ENCODE data around the gene EED.

The EED gene

DNA sequence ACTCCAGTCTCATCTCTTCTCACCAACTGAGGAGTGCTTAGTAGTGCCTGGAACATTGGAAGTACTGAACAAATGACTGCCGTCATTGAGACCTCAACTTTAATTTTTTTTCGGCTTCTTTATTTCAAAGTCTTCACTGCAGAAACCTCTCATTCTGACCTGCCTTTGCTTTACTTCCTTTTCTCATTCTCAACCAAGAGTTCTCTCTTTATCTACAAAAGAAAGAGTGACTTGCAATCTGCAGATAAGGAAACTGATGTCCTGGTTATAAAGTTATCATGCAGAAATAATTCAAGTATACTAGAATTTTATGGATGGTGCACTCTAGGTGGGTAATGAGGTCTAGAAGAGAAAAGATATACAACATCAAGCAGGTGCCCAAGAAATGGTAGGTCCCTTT is 1.2 kb upstream of the EED start:
- no peak overlapping the region for H2BK15ac ChIP-seq (replicated peaks; ENCODE audit: low read depth)
- no peak overlapping the region for H3K4me3 ChIP-seq (ENCODE audit: low read length)
- H3K56ac ChIP-seq (ENCODE audit: low read length) = no peak overlapping the region
- H3K4ac ChIP-seq (ENCODE audit: low read depth, low read length) = no peak overlapping the region
- no peak overlapping the region for H2AK5ac ChIP-seq (ENCODE audit: low read length)
- no peak overlapping the region for H3K27ac ChIP-seq (ENCODE audit: low read depth, low read length)
- peaks cover 22% of the 10 kb centered on the region for H3K79me2 ChIP-seq (ENCODE audit: control insufficient read depth, insufficient read depth, low read length)
- H3K23ac ChIP-seq (ENCODE audit: low read length) = no peak overlapping the region
- no peaks in the 10 kb centered on the region for H3K27me3 ChIP-seq (ENCODE audit: insufficient read depth, low read length, poor library complexity)
- no peak overlapping the region for H2BK5ac ChIP-seq (ENCODE audit: low read length)
- H3K79me1 ChIP-seq (ENCODE audit: low read length) = peaks cover 2% of the 10 kb centered on the region
- no peak for DNase-seq
- no peak overlapping the region for H4K8ac ChIP-seq (ENCODE audit: low read depth, low read length)
- H2BK120ac ChIP-seq (ENCODE audit: low read depth, low read length) = no peak overlapping the region
- no peaks in the 10 kb centered on the region for H3K36me3 ChIP-seq (ENCODE audit: control insufficient read depth, insufficient read depth, low read length)
- no peak overlapping the region for H3K4me2 ChIP-seq (ENCODE audit: low read length)
- no peak overlapping the region for H3K9ac ChIP-seq (ENCODE audit: low read length)
- no CpG with 5 or more reads among the region's 2 CpGs for WGBS (ENCODE audit: extremely low coverage, insufficient coverage, low lambda C conversion rate)
- H3K4me1 ChIP-seq (ENCODE audit: control insufficient read depth, low read depth, low read length) = peaks cover 2% of the 10 kb centered on the region
- H3K18ac ChIP-seq (ENCODE audit: low read length) = no peak overlapping the region
- no peak overlapping the region for H4K5ac ChIP-seq (ENCODE audit: low read length)

GRCh38 chr11:86244063-86244521 is 461 bp upstream of the EED start:
- H2BK120ac ChIP-seq (ENCODE audit: low read depth, low read length) = no peak overlapping the region
- no CpG with 5 or more reads among the region's 18 CpGs for WGBS (ENCODE audit: extremely low coverage, insufficient coverage, low lambda C conversion rate)
- peak; percentile 94 for DNase-seq

DNA sequence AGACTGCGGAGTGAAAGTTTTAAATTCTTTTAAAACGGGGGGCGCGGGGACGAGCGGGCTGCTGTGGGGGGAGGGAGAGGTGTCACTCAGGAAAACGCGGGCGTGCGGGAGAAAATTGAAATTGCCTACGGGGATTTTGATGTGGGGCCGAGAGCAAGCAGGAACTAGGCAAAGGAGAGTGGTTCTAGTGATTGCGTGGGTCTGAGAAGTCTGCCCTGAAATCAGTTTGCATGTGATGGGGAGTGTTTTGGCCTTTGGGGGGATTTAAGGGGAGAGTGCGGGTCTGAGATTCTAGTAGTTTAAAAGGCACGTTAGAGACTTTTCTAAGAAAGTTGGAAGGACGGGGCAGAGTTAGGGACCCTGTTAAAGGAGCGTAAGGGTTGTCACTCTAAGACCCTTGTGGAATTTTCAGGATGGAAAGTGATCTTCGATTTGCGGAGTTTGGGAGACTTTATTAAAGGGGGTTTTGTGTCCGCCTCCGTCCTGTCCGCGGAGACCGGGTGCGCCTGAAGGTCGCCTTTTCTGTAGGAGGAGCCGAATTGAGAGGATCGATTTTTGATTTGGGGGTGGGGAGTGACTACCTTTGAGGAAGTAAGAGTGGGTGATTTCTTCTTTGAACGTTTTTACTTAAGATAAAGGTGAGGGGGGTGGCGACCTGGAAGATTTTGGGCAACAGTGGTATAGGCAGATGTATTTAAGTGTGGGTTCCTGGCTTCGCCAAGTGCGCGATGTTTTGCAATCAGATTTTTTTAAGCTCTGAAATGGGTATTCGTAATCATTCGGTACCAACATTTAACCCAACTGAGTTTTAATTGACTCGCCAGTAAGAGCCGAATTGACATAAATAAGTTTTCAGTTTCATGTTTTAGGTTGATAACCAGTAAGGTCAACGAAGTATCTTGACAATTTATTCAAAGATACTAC is 1.1 kb downstream of the EED start:
- no peak overlapping the region for H2BK120ac ChIP-seq (ENCODE audit: low read depth, low read length)
- no peak overlapping the region for H2BK15ac ChIP-seq (replicated peaks; ENCODE audit: low read depth)
- no peak overlapping the region for H2BK5ac ChIP-seq (ENCODE audit: low read length)
- H3K36me3 ChIP-seq (ENCODE audit: control insufficient read depth, insufficient read depth, low read length) = no peaks in the 10 kb centered on the region
- H3K79me2 ChIP-seq (ENCODE audit: control insufficient read depth, insufficient read depth, low read length) = peaks cover 32% of the 10 kb centered on the region
- WGBS (ENCODE audit: extremely low coverage, insufficient coverage, low lambda C conversion rate) = no CpG with 5 or more reads among the region's 38 CpGs
- peaks cover 4% of the 10 kb centered on the region for H3K79me1 ChIP-seq (ENCODE audit: low read length)
- no peak overlapping the region for H3K23ac ChIP-seq (ENCODE audit: low read length)
- H2AK5ac ChIP-seq (ENCODE audit: low read length) = no peak overlapping the region
- no peaks in the 10 kb centered on the region for H3K27me3 ChIP-seq (ENCODE audit: insufficient read depth, low read length, poor library complexity)
- H3K18ac ChIP-seq (ENCODE audit: low read length) = peak overlapping the region; percentile 35
- peak overlapping the region; percentile 56 for H3K4me2 ChIP-seq (ENCODE audit: low read length)
- no peak overlapping the region for H4K5ac ChIP-seq (ENCODE audit: low read length)
- peak overlapping the region; percentile 70 for H3K4ac ChIP-seq (ENCODE audit: low read depth, low read length)
- peaks cover 6% of the 10 kb centered on the region for H3K4me1 ChIP-seq (ENCODE audit: control insufficient read depth, low read depth, low read length)
- peak overlapping the region; percentile 93 for H3K9ac ChIP-seq (ENCODE audit: low read length)
- H3K56ac ChIP-seq (ENCODE audit: low read length) = peak overlapping the region; percentile 96
- DNase-seq = peak; percentile 60
- peak overlapping the region; percentile 56 for H4K8ac ChIP-seq (ENCODE audit: low read depth, low read length)
- H3K27ac ChIP-seq (ENCODE audit: low read depth, low read length) = peak overlapping the region; percentile 87
- H3K4me3 ChIP-seq (ENCODE audit: low read length) = peak overlapping the region; percentile 95

More at GRCh38 chr11:86244063-86244521, 461 bp upstream of the EED start:
- Histone ChIP-seq H3K9ac (ENCODE audit: low read length) (peak overlapping the region; percentile 59), H3K18ac (ENCODE audit: low read length) (no peak overlapping the region), H3K4me2 (ENCODE audit: low read length) (peak overlapping the region; percentile 46), H3K27me3 (ENCODE audit: insufficient read depth, low read length, poor library complexity) (no peaks in the 10 kb centered on the region), H3K4ac (ENCODE audit: low read depth, low read length) (no peak overlapping the region), H3K79me1 (ENCODE audit: low read length) (peaks cover 2% of the 10 kb centered on the region), H3K27ac (ENCODE audit: low read depth, low read length) (no peak overlapping the region), H2BK5ac (ENCODE audit: low read length) (no peak overlapping the region), H4K8ac (ENCODE audit: low read depth, low read length) (no peak overlapping the region), H2BK15ac (replicated peaks; ENCODE audit: low read depth) (no peak overlapping the region), H3K23ac (ENCODE audit: low read length) (no peak overlapping the region), H3K4me3 (ENCODE audit: low read length) (no peak overlapping the region), H2AK5ac (ENCODE audit: low read length) (no peak overlapping the region), H4K5ac (ENCODE audit: low read length) (no peak overlapping the region), H3K36me3 (ENCODE audit: control insufficient read depth, insufficient read depth, low read length) (no peaks in the 10 kb centered on the region), H3K79me2 (ENCODE audit: control insufficient read depth, insufficient read depth, low read length) (peaks cover 26% of the 10 kb centered on the region), H3K4me1 (ENCODE audit: control insufficient read depth, low read depth, low read length) (peaks cover 4% of the 10 kb centered on the region), H3K56ac (ENCODE audit: low read length) (peak overlapping the region; percentile 82)

DNA sequence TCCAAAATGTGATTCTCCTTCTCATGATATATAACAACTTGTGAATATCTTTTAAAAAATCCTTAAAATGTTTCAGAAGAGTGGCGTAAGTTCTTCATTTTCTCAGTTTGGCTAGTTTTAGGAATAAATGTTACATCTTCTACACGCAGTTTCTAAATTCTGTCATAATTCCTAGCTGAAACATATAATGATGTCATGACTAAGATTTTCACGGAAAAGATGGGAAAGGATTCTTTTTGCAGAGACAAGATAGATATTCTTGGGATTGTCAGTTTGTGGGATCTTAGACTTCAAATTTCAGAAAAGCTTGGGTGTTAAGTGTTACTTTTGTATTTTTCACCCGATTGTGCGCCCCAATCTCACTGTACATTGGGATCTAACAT is 1.7 kb downstream of the EED start:
- Histone ChIP-seq H3K27me3 (ENCODE audit: insufficient read depth, low read length, poor library complexity) (no peaks in the 10 kb centered on the region), H3K18ac (ENCODE audit: low read length) (no peak overlapping the region), H3K79me1 (ENCODE audit: low read length) (peaks cover 4% of the 10 kb centered on the region), H3K27ac (ENCODE audit: low read depth, low read length) (no peak overlapping the region), H2BK5ac (ENCODE audit: low read length) (no peak overlapping the region), H3K4me3 (ENCODE audit: low read length) (no peak overlapping the region), H3K4me1 (ENCODE audit: control insufficient read depth, low read depth, low read length) (peaks cover 6% of the 10 kb centered on the region), H2BK15ac (replicated peaks; ENCODE audit: low read depth) (no peak overlapping the region), H3K23ac (ENCODE audit: low read length) (no peak overlapping the region), H2AK5ac (ENCODE audit: low read length) (no peak overlapping the region), H3K79me2 (ENCODE audit: control insufficient read depth, insufficient read depth, low read length) (peaks cover 34% of the 10 kb centered on the region), H4K8ac (ENCODE audit: low read depth, low read length) (no peak overlapping the region), H3K4ac (ENCODE audit: low read depth, low read length) (no peak overlapping the region), H4K5ac (ENCODE audit: low read length) (no peak overlapping the region), H3K36me3 (ENCODE audit: control insufficient read depth, insufficient read depth, low read length) (no peaks in the 10 kb centered on the region), H3K4me2 (ENCODE audit: low read length) (peak overlapping the region; percentile 5), H3K56ac (ENCODE audit: low read length) (no peak overlapping the region), H3K9ac (ENCODE audit: low read length) (peak overlapping the region; percentile 41), H2BK120ac (ENCODE audit: low read depth, low read length) (no peak overlapping the region)
- no peak for DNase-seq
- WGBS (ENCODE audit: extremely low coverage, insufficient coverage, low lambda C conversion rate) = no CpG with 5 or more reads among the region's 5 CpGs

- no peak overlapping the region for H2BK5ac ChIP-seq (ENCODE audit: low read length)
Measured at GRCh38 chr11:86247608-86248007, 3.1 kb downstream of the EED start.

More at GRCh38 chr11:86247608-86248007, 3.1 kb downstream of the EED start:
- Histone ChIP-seq H2BK120ac (ENCODE audit: low read depth, low read length) (no peak overlapping the region), H3K4me1 (ENCODE audit: control insufficient read depth, low read depth, low read length) (peaks cover 6% of the 10 kb centered on the region), H2BK15ac (replicated peaks; ENCODE audit: low read depth) (no peak overlapping the region), H4K5ac (ENCODE audit: low read length) (no peak overlapping the region), H3K79me1 (ENCODE audit: low read length) (peaks cover 5% of the 10 kb centered on the region), H3K18ac (ENCODE audit: low read length) (no peak overlapping the region), H3K9ac (ENCODE audit: low read length) (no peak overlapping the region), H3K79me2 (ENCODE audit: control insufficient read depth, insufficient read depth, low read length) (peaks cover 37% of the 10 kb centered on the region), H3K36me3 (ENCODE audit: control insufficient read depth, insufficient read depth, low read length) (no peaks in the 10 kb centered on the region), H3K4me2 (ENCODE audit: low read length) (no peak overlapping the region), H3K4me3 (ENCODE audit: low read length) (no peak overlapping the region), H3K27me3 (ENCODE audit: insufficient read depth, low read length, poor library complexity) (no peaks in the 10 kb centered on the region), H3K23ac (ENCODE audit: low read length) (no peak overlapping the region), H3K56ac (ENCODE audit: low read length) (no peak overlapping the region), H3K4ac (ENCODE audit: low read depth, low read length) (no peak overlapping the region), H4K8ac (ENCODE audit: low read depth, low read length) (no peak overlapping the region), H3K27ac (ENCODE audit: low read depth, low read length) (no peak overlapping the region), H2AK5ac (ENCODE audit: low read length) (no peak overlapping the region)
- no CpG with 5 or more reads among the region's 1 CpG for WGBS (ENCODE audit: extremely low coverage, insufficient coverage, low lambda C conversion rate)
- no peak for DNase-seq
